A673 (cell line): ENCODE measurements around the gene VAV2. TPM values are rescaled to one million over a fixed set of nuclear protein-coding genes. Genes with fewer than 3 reads are reported as not detected.

ENCODE experiments used
- BruUV-seq: library from RNA; stranded (reverse); fragments of 400-500 nt; replicated peaks from 2 replicates; lab custom pipeline; 2021; lab: Mats Ljungman, UMichigan
- CTCF ChIA-PET: fragments of 300-600 bp; sonication (Branson Sonifier 250); formaldehyde crosslinking; loops from one replicate; lab custom pipeline; 2022; ENCODE audit warnings: antibody characterized with exemption; lab: Charles Lee
- POLR2A ChIA-PET: fragments of 300-600 bp; sonication (Branson Sonifier 250); formaldehyde crosslinking; loops from one replicate; lab custom pipeline; 2022; ENCODE audit warnings: antibody characterized with exemption; ENCODE audit not compliant: low non-redundant PET; lab: Charles Lee
- DNase-seq: peaks from one replicate; pipeline ENCODE4 v3.0.0-alpha.2; 2015; ENCODE audit warnings: low spot score
- H3K27ac ChIP-seq: fragments of 200-600 bp; sonication (generic); 2 replicates; pipeline ENCODE4 v1.5.1; 2016; ENCODE audit warnings: mixed run types, low read depth, mild to moderate bottlenecking, mixed read lengths, antibody characterized with exemption, low read length; ENCODE audit not compliant: poor library complexity, severe bottlenecking
- H3K27me3 ChIP-seq: fragments of 200-600 bp; sonication (generic); replicated peaks from 2 replicates; pipeline ENCODE4 v1.6.1; 2017; ENCODE audit warnings: mixed run types, low read depth, mild to moderate bottlenecking, mixed read lengths, antibody characterized with exemption, low read length; ENCODE audit not compliant: insufficient read depth, poor library complexity
- H3K36me3 ChIP-seq: fragments of 200-600 bp; sonication (generic); 2 replicates; pipeline ENCODE4 v1.6.1; 2016; ENCODE audit warnings: mixed run types, mild to moderate bottlenecking, mixed read lengths, antibody characterized with exemption, low read length; ENCODE audit not compliant: insufficient read depth, poor library complexity, severe bottlenecking
- H3K4me1 ChIP-seq: fragments of 200-600 bp; sonication (generic); 2 replicates; pipeline ENCODE4 v1.6.1; 2017; ENCODE audit warnings: mixed run types, mild to moderate bottlenecking, mixed read lengths, antibody characterized with exemption, low read length; ENCODE audit not compliant: insufficient read depth, poor library complexity, severe bottlenecking
- H3K4me3 ChIP-seq: fragments of 200-600 bp; sonication (generic); 2 replicates; pipeline ENCODE4 v1.5.1; 2016; ENCODE audit warnings: low read depth, mixed run types, mild to moderate bottlenecking, mixed read lengths, low read length; ENCODE audit not compliant: poor library complexity, severe bottlenecking
- H3K9me3 ChIP-seq: fragments of 200-600 bp; sonication (generic); 2 replicates; pipeline ENCODE4 v1.6.1; 2016; ENCODE audit warnings: mixed run types, low read depth, mild to moderate bottlenecking, mixed read lengths, antibody characterized with exemption, low read length; ENCODE audit not compliant: poor library complexity, severe bottlenecking
- EZH2 ChIP-seq: fragments of 200-600 bp; sonication (generic); IDR thresholded peaks from 2 replicates; pipeline ENCODE4 v1.6.1; 2017; ENCODE audit warnings: borderline replicate concordance, low read depth, mild to moderate bottlenecking, mixed read lengths, antibody characterized with exemption, low read length; ENCODE audit not compliant: poor library complexity, severe bottlenecking
- intact Hi-C: fragments of 100-400 bp; cut with micrococcal nuclease; formaldehyde crosslinking; loops from one replicate; pipeline ENCODE4 v1.10.0; 2022; ENCODE audit not compliant: unreplicated experiment
- total RNA-seq: library from RNA; stranded (reverse); gene quantifications from 2 replicates; pipeline ENCODE4 v1.2.3, GENCODE V29; 2021
- TF ChIP-seq, protein P1 (sequence below): fragments of 300-800, 200-600 bp; sonication (generic); conservative IDR thresholded peaks from 2 replicates; pipeline ENCODE4 v1.5.1; 2017; ENCODE audit warnings: low read depth, mild to moderate bottlenecking, antibody characterized with exemption, low read length, moderate library complexity, mixed read lengths

Gene VAV2
- total RNA-seq, 1 experiment from 2014 or later: 16.4 TPM

- DNase-seq: no peak
- intact Hi-C loops: no loop called here
- no peak overlapping the region for H3K27ac ChIP-seq
- POLR2A ChIA-PET: no interaction called here
- H3K27me3 ChIP-seq: no peaks in the 10 kb centered on the region
- CTCF ChIA-PET: no interaction called here
- no peak for TF ChIP-seq EZH2
- TF ChIP-seq, protein P1, sequence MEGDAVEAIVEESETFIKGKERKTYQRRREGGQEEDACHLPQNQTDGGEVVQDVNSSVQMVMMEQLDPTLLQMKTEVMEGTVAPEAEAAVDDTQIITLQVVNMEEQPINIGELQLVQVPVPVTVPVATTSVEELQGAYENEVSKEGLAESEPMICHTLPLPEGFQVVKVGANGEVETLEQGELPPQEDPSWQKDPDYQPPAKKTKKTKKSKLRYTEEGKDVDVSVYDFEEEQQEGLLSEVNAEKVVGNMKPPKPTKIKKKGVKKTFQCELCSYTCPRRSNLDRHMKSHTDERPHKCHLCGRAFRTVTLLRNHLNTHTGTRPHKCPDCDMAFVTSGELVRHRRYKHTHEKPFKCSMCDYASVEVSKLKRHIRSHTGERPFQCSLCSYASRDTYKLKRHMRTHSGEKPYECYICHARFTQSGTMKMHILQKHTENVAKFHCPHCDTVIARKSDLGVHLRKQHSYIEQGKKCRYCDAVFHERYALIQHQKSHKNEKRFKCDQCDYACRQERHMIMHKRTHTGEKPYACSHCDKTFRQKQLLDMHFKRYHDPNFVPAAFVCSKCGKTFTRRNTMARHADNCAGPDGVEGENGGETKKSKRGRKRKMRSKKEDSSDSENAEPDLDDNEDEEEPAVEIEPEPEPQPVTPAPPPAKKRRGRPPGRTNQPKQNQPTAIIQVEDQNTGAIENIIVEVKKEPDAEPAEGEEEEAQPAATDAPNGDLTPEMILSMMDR: no peak
- peaks cover 9% of the 10 kb centered on the region for H3K4me1 ChIP-seq
- no peaks in the 10 kb centered on the region for H3K36me3 ChIP-seq
- BruUV-seq: no TSS peak
- H3K9me3 ChIP-seq: no peaks in the 10 kb centered on the region
- no peak overlapping the region for H3K4me3 ChIP-seq
These were observed 275.5 kb downstream of the VAV2 start for GRCh38 chr9:133716564-133717112.

- DNase-seq: peak; percentile 74
- Histone ChIP-seq H3K27ac (no peak overlapping the region), H3K36me3 (no peaks in the 10 kb centered on the region), H3K9me3 (no peaks in the 10 kb centered on the region), H3K4me3 (no peak overlapping the region), H3K4me1 (peaks cover 9% of the 10 kb centered on the region), H3K27me3 (no peaks in the 10 kb centered on the region)
- intact Hi-C loops: loop anchor here (1.0 kb wide), 1 partner anchor 183 kb away; no protein-coding TSS in a partner anchor
- CTCF ChIA-PET: no interaction called here
- no peak for TF ChIP-seq EZH2
- TF ChIP-seq, protein P1: peak; percentile 77
- BruUV-seq: no TSS peak
- POLR2A ChIA-PET: no interaction called here
These were observed 276.1 kb downstream of the VAV2 start for GRCh38 chr9:133715866-133716563.

DNA sequence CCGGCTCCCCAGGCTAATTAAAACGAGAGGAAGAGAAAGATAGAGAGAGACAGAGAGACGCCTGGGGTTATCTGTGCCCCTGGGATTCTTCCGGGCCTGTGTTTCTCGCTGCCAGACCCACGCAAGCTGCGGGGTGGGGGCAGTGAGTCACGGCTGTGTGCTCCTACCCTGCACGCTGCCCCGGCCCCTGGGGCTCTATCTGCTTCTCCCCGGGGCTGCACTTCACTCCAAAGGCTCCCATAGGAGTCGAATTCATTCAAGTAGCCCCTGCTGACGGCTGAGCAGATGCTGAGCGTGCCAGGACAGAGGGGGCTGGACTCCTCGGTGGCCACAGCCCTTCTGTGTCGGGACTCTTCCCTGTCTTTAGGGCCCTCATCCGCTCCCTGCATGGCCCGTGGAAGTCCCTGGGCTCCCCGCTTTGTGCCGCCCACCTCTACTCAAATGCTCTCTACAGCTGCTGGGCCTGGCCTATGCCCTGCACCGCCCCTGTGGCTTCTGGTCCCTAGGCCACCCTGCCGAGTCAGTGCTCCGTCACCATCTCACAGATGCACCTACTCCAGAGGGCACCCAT lies 276.7 kb downstream of the VAV2 start:
- Histone ChIP-seq H3K27me3 (no peaks in the 10 kb centered on the region), H3K4me1 (peaks cover 9% of the 10 kb centered on the region), H3K36me3 (no peaks in the 10 kb centered on the region), H3K9me3 (no peaks in the 10 kb centered on the region), H3K27ac (no peak overlapping the region), H3K4me3 (no peak overlapping the region)
- TF ChIP-seq, protein P1: no peak
- no peak for TF ChIP-seq EZH2
- no TSS peak for BruUV-seq
- DNase-seq: peak; percentile 65
- CTCF ChIA-PET: no interaction called here
- intact Hi-C loops: loop anchor here (1.0 kb wide), 1 partner anchor 182 kb away; no protein-coding TSS in a partner anchor
- POLR2A ChIA-PET: no interaction called here
